Limb (tissue), 2 donors: ENCODE data around the gene FANCC.

ENCODE experiments used
- DNase-seq, 2 donors: peaks; one replicate each; pipeline ENCODE4 v3.0.0-alpha.2; 2016; ENCODE audit errors: extremely low spot score in 2 of 2

FANCC gene

DNA sequence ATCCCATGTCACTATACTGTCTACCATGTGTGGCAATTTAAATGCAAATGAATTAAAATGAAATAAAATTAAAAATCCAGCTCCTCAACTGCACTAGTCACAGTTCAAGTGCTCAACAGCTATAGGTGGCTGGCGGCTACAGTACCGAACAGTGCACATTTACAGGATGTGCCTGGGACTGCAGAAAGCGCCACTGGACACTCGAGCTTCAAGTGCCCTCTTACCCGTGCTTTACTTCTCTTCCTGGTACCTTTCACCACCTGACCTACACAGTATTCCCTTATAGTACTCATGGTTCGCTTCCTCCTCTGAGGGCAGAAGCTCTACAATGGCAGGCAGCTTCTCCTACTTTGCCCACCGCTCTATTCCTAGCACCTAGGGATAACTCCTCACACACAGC is 166.6 kb downstream of the FANCC start:
- DNase-seq: no peak

DNA sequence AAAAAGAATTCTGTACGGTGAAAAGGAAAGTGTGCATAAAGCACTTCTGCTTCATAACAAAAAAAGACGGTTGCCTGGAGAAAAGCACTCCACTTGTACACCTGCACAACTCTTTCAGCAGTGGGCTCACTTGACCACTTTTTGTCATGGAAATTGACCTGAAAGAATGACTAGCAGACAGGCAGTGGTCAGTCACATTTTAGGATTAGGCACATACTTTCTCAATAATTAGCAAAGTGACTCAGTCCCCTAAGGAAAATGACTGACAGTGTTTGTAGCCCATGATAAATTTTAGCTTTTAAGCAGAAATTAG is 169.3 kb downstream of the FANCC start:
- DNase-seq: no peak

DNA sequence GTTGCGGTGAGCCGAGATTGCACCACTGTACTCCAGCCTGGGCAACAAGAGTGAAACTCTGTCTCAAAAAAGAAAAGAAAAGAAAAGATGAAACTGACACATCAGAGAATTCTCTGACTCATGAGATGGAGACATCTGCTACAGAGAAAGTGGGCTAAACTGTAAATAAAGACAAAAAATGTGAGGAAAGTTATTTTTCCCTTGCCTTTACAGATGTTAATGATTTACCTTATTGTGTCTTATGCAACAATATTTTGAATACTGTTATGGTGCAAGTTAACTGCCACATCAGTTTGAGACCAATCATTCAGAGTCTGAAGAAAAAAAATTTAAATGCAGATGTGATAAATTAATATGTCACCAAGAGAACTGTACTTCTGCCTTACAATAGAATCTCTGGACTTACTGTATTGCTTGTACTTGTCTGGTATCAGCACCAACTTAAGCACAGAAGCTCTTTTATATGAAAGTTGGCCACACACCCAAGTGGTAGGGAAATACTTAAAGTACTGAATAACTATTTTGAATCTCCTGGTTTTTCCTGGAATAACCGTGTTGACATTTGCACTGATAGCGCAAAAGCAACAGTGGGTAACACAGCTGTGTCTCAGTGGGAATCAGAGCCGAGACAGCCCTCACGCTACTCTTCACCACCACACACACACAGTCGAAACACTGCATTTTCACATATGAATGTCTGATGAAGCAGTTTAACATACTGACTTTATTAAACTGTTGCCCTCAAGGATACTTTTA is 169.9 kb downstream of the FANCC start:
- DNase-seq: no peak

DNA sequence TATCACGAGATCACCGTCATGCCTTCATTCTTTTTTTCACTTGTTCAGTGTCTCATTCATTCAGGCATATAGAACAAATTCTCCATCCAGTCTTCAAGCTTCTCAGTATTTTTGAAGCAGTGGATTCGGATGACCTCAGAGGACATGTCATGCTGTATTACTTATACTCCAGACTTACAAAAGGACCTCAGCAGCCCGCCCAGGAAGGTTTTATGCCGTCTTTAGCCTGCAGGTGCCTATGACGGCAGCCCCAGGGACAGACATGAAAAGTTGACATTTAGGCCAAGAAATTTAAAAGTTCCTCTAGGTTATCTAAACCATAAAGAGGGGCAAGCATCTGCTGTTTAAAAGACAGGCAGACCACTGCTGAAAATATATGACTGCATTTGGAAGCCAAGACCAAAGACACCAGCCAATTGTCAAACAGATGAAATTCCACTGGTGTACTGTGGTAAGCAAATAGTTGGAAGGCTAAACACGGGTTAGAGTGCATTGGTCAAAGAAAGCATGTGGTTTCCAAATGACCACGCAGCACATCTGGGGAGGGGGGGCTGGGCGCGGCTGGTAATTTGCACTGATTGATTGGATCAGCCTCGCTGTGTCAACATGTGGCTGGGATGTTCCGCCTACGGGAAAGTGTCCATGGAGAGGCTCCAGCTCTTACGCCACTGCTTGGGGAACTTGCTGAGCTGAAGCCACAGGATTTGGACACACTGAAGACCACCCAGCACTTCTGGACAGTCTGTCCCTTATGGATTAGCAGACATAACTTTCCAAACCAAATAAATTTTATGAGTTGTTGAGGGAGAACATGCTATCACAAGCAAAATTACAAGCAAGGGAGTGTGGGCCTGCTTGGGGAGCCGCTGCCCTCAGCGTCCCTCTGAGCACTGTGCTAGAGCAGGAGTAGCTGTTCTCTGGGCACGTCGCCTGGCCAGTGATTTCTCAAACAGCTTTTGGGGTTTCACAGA is 173.6 kb downstream of the FANCC start:
- peak; percentile 78 to 79 for DNase-seq

DNA sequence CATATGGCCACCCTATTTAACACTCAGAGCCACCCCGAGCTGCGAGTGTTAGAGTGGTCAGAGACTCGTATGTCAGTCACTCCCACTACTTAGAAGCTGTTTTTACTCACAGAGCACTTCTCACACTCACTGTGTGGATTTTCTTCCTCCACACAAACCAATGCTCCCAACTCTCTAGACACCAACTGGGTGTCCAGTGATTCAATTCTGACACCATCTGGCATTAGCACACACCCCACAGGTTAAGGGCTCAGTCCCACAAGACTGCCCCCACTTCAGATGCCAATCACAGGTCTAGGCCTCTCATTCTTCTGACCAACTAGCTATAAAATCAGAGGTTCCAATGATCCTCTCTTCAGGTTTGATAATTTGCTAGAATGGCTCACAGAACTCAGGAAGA is 174.8 kb downstream of the FANCC start:
- DNase-seq: no peak

DNA sequence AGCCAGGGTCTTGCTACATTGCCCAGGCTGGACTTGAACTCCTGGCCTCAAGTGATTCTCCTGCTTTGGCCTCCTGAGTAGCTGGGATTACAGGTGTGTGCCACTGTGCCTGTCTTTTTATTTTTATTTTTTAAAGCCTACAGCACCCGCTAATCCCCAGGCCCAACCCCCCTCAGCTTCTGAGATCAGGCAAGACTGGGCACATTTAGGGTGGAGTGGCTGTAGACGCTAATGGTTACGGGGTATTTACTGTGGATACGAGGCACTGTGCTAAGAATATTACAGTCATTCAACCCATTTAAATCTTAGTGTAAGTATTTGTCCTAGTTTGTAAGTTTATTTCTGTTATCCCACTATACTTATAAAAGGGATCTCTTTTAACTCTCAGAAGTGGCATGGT is 175.2 kb downstream of the FANCC start:
- no peak for DNase-seq

DNA sequence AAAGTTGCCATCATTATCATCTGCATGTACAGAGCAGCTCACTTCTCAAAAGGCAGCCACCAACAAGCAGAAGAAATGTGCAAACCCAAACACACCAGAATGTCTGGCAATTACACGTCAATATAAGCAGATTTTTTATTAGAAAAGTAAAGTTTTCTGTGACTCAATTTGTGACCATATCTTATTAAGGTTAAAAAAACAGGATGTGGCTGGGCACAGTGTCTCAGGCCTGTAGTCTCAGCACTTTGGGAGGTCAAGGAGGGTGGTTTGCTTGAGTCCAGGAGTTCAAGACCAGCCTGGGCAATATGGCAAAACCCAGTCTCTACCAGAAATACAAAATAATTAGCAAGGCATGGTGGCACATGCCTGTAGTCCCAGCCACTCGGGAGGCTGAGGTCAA is 176.7 kb downstream of the FANCC start:
- DNase-seq: no peak

DNA sequence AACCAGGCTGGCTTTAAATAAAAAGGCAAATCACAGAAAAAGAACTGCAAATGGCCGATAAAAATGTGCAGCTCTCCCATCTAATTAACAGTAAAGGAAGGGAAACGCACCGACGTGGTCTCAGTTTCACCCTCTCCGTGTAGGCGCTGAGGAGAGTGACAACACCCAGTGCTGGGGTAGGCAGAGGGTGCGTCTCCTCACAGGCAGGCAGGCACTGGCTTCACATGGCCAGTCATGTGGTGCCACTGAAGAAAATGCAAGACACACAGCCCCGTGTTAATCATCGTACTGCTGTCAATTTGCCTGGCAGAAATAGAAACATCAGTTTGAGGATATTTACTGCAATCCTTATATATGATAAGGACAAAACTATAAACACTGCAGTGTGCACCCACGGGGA is 178.4 kb downstream of the FANCC start:
- DNase-seq: no peak

DNA sequence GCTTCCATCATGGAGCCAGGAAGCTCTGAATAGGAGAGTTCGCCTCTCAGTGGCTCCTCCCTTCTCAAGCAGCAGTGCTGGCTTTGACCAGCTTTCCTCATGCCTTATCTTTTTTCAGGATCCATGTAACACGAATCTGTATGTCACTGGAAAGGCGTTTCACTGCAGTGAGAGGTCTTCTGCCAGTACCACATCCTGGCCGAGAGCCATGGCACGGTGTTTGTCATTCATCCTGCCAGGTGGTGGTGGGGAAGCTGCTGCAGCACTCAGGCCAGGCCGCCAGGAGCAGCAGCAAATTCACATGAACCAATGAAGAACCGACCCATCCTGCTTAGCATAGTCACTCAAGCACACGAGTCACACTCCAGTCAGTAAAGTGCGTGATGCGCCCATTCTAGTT is 179.0 kb downstream of the FANCC start:
- no peak for DNase-seq

DNA sequence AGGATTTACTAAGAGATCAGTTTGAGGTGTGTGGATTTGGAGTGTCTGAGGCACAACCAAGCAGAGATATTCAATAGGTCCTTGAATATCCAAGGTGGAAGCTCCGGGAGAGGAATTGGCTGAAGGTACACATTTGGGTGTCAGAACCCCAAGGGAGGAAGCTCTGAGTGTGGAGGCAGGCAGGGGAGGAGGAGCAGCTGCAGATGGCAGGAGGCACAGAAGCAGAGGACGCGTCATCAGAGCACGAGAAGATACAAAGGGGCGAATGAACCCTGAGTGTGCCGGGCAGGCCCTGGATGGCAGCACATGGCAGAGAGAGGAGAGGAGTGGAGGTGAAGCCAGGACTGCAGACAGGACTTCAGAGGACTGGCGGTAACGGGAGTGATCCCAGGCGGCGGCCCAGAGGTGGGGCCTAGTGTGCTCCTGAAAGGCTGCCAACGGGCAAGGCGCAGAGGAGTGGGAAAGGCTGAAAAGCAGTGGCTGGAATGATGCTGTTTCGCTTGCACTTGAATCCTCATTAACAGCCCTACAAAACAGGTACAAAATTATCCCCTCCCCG is 179.8 kb downstream of the FANCC start:
- no peak for DNase-seq

DNA sequence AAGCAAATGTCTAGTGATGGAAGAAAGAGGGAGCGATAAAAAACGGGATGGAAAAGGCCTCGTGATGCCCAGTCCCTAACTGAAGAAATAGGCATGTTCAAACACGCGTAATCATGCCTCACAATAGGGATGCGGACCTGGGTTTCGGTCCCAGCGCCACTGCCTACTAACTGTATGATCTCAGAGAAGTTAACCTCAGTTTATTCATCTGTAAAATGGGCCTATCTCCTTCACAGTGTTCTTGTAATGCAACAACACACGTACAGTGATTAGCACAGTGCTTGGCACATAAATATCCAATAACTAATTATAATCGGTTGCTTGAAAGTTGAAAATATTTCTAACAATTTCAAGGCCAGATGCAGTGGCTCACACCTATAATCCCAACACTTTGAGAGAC is 181.8 kb downstream of the FANCC start:
- no peak for DNase-seq

DNA sequence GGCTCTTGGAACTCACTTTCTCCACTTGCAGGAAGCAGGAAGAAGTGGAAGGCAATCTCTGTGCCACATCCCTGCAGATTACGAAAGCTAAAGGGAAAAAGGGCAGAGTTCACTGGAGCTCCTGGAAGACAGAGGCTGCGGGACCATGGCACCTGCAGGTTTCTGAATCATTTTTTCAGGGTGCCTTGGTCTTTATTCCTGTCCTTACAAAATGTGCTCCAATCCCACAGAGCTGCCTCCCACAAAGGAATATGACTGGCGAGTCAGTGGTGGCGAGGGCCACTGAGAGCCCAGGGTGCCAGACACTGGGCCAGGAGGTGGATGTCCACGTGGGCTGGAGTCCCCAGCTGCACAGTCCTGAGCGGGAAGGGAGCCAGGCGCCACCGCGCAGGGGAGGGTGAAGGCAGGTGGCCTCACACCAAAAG is 183.0 kb downstream of the FANCC start:
- no peak for DNase-seq

DNA sequence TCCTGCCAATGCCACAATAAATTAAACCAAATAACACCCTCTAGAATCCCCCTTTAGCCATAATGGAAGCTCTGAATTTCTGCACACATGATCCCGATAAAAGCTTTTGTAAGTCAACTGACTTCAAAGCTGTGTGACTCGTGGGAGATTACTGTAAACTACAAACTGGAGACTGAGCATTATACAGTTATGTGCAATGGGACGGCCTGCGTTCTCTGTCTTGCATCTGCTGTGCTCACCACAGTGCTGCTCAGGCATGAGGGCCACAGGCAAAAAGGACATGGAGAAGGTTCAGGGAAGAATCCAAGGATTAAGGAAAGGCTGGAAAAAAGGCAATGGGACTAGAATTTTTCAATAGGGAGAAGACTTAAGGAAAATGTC is 184.2 kb downstream of the FANCC start:
- DNase-seq: no peak

DNA sequence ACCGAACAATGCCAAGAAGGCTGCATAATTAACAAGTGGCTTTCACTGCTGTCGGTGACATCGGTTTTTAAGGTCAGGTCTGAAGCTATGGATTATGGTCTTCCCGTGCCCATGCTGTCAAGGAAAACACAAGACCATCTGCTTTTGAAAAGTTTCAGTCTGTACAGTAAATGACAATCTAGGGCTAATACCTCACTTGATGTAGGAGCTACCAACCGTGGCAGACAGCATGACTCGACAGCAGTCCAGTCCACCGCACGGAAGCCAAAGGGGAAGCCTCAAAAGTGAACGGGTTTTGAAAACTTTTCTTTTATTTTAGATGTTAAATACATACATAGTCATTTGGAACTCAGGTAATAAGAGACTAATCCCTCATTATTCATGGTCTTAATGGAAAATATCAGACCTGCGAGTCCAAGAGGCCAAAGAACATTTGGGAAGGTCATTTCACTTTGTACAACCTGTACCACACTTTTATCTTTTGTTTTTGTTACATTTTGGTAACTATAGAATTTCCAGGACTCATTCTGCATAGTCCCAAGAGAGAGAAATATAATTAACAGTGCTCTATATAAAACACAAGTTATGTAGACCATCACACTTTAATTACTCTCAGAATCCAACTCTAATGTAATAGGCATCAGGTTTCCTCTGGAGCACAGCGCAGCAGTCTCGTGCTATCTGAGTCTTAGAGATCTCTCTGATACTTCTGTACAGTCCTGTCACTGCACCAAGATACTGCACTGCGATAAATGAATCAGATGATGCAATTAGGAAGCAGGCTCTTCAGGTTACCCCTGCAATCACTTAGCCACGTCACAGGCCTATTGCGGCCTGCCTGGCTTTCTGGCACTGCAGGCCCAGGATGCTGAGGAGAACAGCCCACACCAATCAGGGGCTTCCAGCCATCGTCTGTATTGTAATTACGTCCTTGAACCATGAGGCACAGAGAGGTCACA is 184.9 kb downstream of the FANCC start:
- DNase-seq: no peak

DNA sequence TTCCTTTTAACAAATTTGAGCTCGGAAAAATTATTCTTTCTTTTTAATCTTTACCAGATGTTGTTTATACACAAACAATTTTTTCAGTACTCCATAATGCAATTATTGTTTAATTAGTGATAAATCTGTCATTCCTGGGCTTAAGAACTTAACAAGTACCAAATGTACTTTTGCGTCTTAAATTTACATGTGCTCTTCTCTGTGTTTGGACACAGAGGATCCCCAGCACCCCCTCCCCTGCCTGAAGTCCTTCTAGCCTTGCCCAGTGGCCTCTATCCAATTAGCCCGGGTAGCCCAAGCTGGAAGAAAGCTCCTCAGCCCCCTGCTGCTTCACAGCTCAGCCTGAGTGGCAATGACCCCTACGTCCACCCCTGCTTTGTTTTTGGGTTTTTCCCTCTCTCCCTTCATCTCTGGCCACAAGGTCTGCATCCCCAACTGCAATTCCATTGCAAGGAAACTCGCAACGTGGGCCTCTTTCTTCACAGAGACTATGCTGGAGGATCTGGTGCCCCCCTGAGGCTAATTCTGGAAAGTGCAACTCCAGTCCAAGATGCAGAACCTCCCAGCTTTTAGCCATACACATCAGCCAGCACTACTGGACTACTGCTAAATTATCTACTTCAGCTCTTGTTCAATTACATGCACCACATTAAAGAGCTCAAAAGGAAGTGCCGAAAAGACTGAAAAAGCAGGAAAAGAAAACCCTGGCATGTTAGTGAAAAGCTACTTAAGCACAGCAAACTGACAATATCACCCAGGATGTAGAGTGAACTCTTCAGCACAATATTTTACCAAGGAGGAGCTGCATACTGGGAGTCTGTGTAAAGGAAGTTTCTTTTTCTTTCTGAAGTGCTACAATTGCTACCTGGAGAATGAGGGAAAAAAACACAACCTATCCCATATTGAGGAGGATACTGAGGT is 186.2 kb downstream of the FANCC start:
- peak; percentile 81 to 86 for DNase-seq

DNA sequence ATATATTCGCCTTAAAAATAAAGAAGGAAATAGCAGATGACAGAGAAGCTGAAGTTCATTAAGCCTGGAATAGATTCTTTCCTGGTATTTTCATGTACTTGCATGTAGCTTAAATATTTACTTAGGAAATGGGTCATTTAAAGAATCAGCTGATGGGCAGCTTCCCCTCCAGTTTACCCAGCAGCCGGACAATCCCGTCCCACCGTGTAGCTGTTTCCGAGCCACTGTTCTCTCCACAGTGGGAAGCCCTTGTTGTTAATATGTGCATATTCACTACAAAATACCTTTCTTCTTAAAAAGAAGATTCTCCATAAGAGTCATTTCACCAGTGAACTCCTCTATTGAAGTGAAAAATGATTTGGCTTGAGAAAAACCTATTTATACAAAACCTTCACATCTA is 187.0 kb downstream of the FANCC start:
- DNase-seq: no peak

DNA sequence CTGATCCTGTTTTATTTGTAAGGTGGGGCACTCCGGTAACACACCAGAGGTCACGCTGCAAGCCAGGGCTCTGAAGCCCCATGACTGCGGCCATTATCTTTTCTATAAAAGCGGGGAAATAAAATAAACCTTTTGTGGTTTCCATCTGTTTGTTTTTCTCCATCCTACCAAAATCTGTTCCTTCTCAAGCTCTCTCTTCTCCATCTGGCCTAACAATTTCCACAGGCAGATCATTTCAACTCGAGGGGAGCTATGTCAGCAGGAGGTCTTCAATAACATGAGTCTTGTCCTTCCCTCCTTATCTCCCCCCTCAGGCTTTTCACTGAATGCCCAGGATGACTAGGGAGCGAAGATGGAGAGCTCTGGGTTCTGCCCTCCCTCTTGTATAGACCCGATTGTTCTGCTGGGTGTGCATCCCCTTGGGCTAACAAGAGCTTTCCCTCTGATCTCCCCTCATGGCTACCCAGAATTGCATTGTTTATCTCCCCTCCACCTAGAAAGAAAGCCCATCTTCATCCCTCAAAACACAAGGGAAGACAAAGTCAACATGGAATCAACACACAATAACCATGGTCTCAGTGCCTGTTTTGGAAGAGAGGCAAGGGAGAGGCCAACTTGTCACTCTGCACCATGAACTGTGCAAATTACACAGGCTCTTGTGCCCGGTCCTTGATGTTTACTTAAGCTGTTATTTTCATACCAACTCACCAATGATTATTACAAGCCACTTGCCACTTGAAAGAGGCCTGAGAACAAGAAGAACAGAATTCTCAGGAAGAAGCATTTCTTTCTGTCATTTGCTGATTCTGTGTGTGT is 187.8 kb downstream of the FANCC start:
- no peak for DNase-seq

DNA sequence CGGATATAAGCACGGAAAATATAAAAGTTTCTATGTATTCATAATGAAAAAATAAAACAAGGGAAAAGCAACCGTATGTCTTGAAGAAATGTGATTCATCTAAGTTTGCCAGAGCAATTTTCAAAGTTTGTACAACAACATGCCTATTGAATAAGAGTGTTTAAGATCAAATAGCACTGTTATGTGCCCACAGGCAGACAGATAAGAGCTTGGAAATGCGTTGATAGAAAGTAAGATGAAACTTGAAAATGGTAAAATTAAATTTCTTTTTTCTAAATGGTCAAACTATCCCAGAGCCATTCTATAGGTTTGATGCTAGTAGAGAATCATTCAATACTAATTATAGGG is 189.4 kb downstream of the FANCC start:
- DNase-seq: no peak
